HepG2 (cell line): ENCODE results near the gene MRPL27. TPM values are rescaled to one million over a fixed set of nuclear protein-coding genes. Genes with fewer than 3 reads are reported as not detected.

Experiments
- BCL6 ChIP-seq: IDR thresholded peaks from 2 replicates; pipeline ENCODE4 v1.6.1; 2016; ENCODE audit warnings: missing genetic modification reagents, missing compliant biosample characterization
- CBFB ChIP-seq: sonication (generic); formaldehyde crosslinking; IDR thresholded peaks from 2 replicates; pipeline ENCODE4 v1.4.0; 2020; ENCODE audit warnings: missing genetic modification reagents
- CENPX ChIP-seq: sonication (generic); formaldehyde crosslinking; IDR thresholded peaks from 2 replicates; pipeline ENCODE4 v1.9.0; 2021; ENCODE audit warnings: mild to moderate bottlenecking, missing genetic modification reagents, moderate library complexity
- GABPB1 ChIP-seq: IDR thresholded peaks from 2 replicates; pipeline ENCODE4 v1.6.1; 2016; ENCODE audit warnings: mild to moderate bottlenecking, missing genetic modification reagents, moderate library complexity, missing compliant biosample characterization
- KLF9 ChIP-seq: IDR thresholded peaks from 2 replicates; pipeline ENCODE4 v1.6.1; 2016; ENCODE audit warnings: low read depth
- KMT2B ChIP-seq: IDR thresholded peaks from 2 replicates; pipeline ENCODE4 v1.6.1; 2016; ENCODE audit warnings: missing genetic modification reagents, missing compliant biosample characterization
- NR2F6 ChIP-seq, 2 experiments: IDR thresholded peaks; 2 replicates each; pipeline ENCODE4 v1.6.1; 2016; ENCODE audit warnings: antibody characterized with exemption in 1 of 2, mild to moderate bottlenecking in 1 of 2
- PHF21A ChIP-seq: sonication (generic); formaldehyde crosslinking; IDR thresholded peaks from 2 replicates; pipeline ENCODE4 v1.5.0; 2020; ENCODE audit warnings: mild to moderate bottlenecking, missing genetic modification reagents
- RFX1 ChIP-seq: fragments of 450-650 bp; IDR thresholded peaks from 2 replicates; pipeline ENCODE4 v1.6.1; 2017
- YEATS2 ChIP-seq: sonication (generic); formaldehyde crosslinking; IDR thresholded peaks from 2 replicates; pipeline ENCODE4 v1.4.0; 2020; ENCODE audit warnings: missing genetic modification reagents, borderline replicate concordance
- ZBTB1 ChIP-seq: sonication (generic); formaldehyde crosslinking; IDR thresholded peaks from 2 replicates; pipeline ENCODE4 v1.4.0; 2020; ENCODE audit warnings: missing genetic modification reagents, borderline replicate concordance
- ZMAT3 ChIP-seq: sonication (generic); formaldehyde crosslinking; conservative IDR thresholded peaks from 2 replicates; pipeline ENCODE4 v1.7.0; 2021; ENCODE audit warnings: missing genetic modification reagents
- ZNF331 ChIP-seq: sonication (generic); formaldehyde crosslinking; IDR thresholded peaks from 2 replicates; pipeline ENCODE4 v1.4.0; 2020; ENCODE audit warnings: missing genetic modification reagents
- ZNF354B ChIP-seq: sonication (generic); formaldehyde crosslinking; IDR thresholded peaks from 2 replicates; pipeline ENCODE4 v1.8.0; 2022; ENCODE audit warnings: mild to moderate bottlenecking, missing genetic modification reagents
- ZNF44 ChIP-seq: sonication (generic); formaldehyde crosslinking; IDR thresholded peaks from 2 replicates; pipeline ENCODE4 v1.5.1; 2020; ENCODE audit warnings: mild to moderate bottlenecking, missing genetic modification reagents
- ZNF543 ChIP-seq: sonication (generic); formaldehyde crosslinking; IDR thresholded peaks from 2 replicates; pipeline ENCODE4 v1.4.0; 2020; ENCODE audit warnings: mild to moderate bottlenecking, missing genetic modification reagents
- ZNF724P ChIP-seq: sonication (generic); formaldehyde crosslinking; IDR thresholded peaks from 2 replicates; pipeline ENCODE4 v1.8.0; 2022; ENCODE audit warnings: missing genetic modification reagents, borderline replicate concordance
- ZNF749 ChIP-seq: sonication (generic); formaldehyde crosslinking; IDR thresholded peaks from 2 replicates; pipeline ENCODE4 v1.8.0; 2022; ENCODE audit warnings: mild to moderate bottlenecking, missing genetic modification reagents, moderate library complexity, borderline replicate concordance
- ZNF883 ChIP-seq: sonication (generic); formaldehyde crosslinking; IDR thresholded peaks from 2 replicates; pipeline ENCODE4 v1.5.1; 2020; ENCODE audit warnings: mild to moderate bottlenecking, missing genetic modification reagents; ENCODE audit errors: not compliant biosample characterization
- ZSCAN31 ChIP-seq: sonication (generic); formaldehyde crosslinking; IDR thresholded peaks from 2 replicates; pipeline ENCODE4 v1.5.0; 2020; ENCODE audit warnings: low read depth, mild to moderate bottlenecking, missing genetic modification reagents
- polyA plus RNA-seq, 8 experiments: library from polyadenylated mRNA; depleted of rRNA in 3 of 8; stranded (reverse) in 7 of 8; unstranded in 1 of 8; fragments of >200 nt; fragmentation: Illumina TruSeq in 4 of 8; extraction: Trizol in 4 of 8; gene quantifications; 2 replicates each; pipeline versions ENCODE4 v1.2.1 to v1.2.3, GENCODE V29; 2011 to 2016; ENCODE audit warnings: low read depth in 4 of 8, missing spikeins in 1 of 8, mixed read lengths in 1 of 8; ENCODE audit not compliant: insufficient read depth in 1 of 8
- total RNA-seq, 5 experiments: library from RNA; depleted of rRNA; stranded (reverse); fragments of >200 nt; fragmentation: Illumina TruSeq; extraction: Trizol; gene quantifications; 2 replicates each; pipeline ENCODE4 v1.2.3, GENCODE V29; 2016; ENCODE audit warnings: low read depth in 1 of 5
- TF ChIP-seq, protein P1 (sequence below), 2 experiments: sonication (generic) in 1 of 2; formaldehyde crosslinking in 1 of 2; IDR thresholded peaks; 2 replicates each; pipeline versions ENCODE4 v1.6.1 to v1.9.0; 2014 to 2022; ENCODE audit warnings: antibody characterized with exemption in 1 of 2, borderline replicate concordance in 1 of 2, inconsistent platforms in 1 of 2, low read depth in 1 of 2, missing genetic modification reagents in 1 of 2
- TF ChIP-seq, protein P2 (sequence below): sonication (generic); formaldehyde crosslinking; IDR thresholded peaks from 2 replicates; pipeline ENCODE4 v1.5.1; 2020; ENCODE audit warnings: missing genetic modification reagents, mild to moderate bottlenecking, borderline replicate concordance

The MRPL27 gene
- total and polyA plus RNA-seq, 2 of the 13 experiments (the other 11 are each of a cell fraction or from before 2014, with no cell fraction given), result 137 to 217 TPM

DNA sequence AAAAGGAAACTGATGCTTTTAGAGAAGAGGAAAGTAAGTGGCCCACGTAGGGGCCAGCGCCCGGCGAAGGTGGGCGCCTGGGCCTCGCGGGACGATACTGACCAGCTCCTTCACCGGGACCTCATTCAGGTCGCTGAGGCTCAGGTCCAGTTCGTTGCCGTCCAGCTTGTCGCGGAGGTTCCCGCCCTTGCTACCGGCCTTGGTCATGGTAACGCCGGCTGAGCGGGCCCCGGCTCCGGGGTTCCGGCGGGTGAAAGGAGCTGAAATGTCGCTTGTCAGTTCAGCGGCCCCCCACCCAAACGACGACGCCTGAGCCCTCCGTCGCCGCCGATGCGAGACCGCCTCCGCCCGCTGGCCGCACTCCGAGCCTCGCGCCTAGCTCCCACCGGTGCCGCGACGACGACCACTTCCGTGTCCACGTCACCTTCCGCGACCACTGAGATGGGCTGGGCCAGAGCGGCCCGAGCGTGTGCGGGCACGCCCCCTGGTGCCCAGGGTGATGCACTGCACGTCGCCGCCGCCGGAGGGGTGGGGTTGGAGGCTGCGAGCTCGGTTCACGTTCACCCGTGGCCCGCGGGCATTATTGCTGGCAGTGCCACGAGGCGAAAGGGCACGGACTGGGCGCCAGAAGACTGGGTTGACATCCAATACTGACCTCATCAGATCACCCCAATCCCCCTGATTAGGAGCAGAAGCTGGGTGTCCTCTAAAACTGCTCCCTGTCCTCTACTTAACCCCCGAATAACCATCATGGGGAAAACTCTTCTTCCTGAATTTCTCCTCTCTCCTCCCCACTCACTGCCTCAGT lies 24.3 kb upstream of the MRPL27 start, which contains the start of gene LRRC59 (continued):
- TF ChIP-seq, protein P1, sequence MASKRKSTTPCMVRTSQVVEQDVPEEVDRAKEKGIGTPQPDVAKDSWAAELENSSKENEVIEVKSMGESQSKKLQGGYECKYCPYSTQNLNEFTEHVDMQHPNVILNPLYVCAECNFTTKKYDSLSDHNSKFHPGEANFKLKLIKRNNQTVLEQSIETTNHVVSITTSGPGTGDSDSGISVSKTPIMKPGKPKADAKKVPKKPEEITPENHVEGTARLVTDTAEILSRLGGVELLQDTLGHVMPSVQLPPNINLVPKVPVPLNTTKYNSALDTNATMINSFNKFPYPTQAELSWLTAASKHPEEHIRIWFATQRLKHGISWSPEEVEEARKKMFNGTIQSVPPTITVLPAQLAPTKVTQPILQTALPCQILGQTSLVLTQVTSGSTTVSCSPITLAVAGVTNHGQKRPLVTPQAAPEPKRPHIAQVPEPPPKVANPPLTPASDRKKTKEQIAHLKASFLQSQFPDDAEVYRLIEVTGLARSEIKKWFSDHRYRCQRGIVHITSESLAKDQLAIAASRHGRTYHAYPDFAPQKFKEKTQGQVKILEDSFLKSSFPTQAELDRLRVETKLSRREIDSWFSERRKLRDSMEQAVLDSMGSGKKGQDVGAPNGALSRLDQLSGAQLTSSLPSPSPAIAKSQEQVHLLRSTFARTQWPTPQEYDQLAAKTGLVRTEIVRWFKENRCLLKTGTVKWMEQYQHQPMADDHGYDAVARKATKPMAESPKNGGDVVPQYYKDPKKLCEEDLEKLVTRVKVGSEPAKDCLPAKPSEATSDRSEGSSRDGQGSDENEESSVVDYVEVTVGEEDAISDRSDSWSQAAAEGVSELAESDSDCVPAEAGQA (IDR thresholded peaks at IDR 0.05; ENCODE audit: low read depth), result peak; percentile 92
- TF ChIP-seq, protein P1 (CRISPR knock-in tag; IDR thresholded peaks at IDR 0.05; ENCODE audit: borderline replicate concordance), result peak; percentile 86; the same call in 1 of the 2 replicates
- TF ChIP-seq ZMAT3 (CRISPR knock-in tag), result peak; percentile 98
- TF ChIP-seq KLF9, result peak; percentile 89; the same call in 1 of the 2 replicates
- TF ChIP-seq, protein P2, sequence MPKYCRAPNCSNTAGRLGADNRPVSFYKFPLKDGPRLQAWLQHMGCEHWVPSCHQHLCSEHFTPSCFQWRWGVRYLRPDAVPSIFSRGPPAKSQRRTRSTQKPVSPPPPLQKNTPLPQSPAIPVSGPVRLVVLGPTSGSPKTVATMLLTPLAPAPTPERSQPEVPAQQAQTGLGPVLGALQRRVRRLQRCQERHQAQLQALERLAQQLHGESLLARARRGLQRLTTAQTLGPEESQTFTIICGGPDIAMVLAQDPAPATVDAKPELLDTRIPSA (CRISPR knock-in tag), result peak; percentile 98
- peak; percentile 99 for TF ChIP-seq GABPB1
- peak; percentile 98 for TF ChIP-seq ZNF883
- peak; percentile 90 for TF ChIP-seq BCL6 (CRISPR knock-in tag)
- TF ChIP-seq ZNF724P (CRISPR knock-in tag), result peak; percentile 99
- TF ChIP-seq NR2F6 (IDR thresholded peaks at IDR 0.05), result no peak
- TF ChIP-seq NR2F6 (CRISPR knock-in tag; IDR thresholded peaks at IDR 0.05), result peak; percentile 88; the same call in 1 of the 2 replicates
- peak; percentile 89 for TF ChIP-seq ZSCAN31
- peak; percentile 82 for TF ChIP-seq ZNF354B (CRISPR knock-in tag)
- no peak for TF ChIP-seq ZBTB1 (CRISPR knock-in tag)
- peak; percentile 97 for TF ChIP-seq ZNF749
- TF ChIP-seq ZNF543 (CRISPR knock-in tag), result peak; percentile 90
- peak; percentile 99 for TF ChIP-seq YEATS2 (CRISPR knock-in tag)
- peak; percentile 85; the same call in 1 of the 2 replicates for TF ChIP-seq ZNF44 (CRISPR knock-in tag)
- no peak for TF ChIP-seq CENPX (CRISPR knock-in tag)
- TF ChIP-seq PHF21A, result peak; percentile 65; the same call in 1 of the 2 replicates
- TF ChIP-seq KMT2B (CRISPR knock-in tag), result peak; percentile 99
- peak; percentile 99 for TF ChIP-seq CBFB (CRISPR knock-in tag)
- no peak for TF ChIP-seq RFX1
- peak; percentile 99 for TF ChIP-seq ZNF331
